HG02623 (cell line): ENCODE measurements around the gene TMCC1.
"Not testable (repeated sequence)": the region's sequence is repeated elsewhere in the genome, so short reads cannot be mapped to it uniquely, and the experiment has no call there.

ENCODE experiments used
- ATAC-seq: cut with Tn5 transposase; IDR thresholded peaks from one replicate; pipeline ENCODE4 v1.9.1; 2021; ENCODE audit warnings: moderate library complexity; ENCODE audit not compliant: unreplicated experiment

The TMCC1 gene

DNA sequence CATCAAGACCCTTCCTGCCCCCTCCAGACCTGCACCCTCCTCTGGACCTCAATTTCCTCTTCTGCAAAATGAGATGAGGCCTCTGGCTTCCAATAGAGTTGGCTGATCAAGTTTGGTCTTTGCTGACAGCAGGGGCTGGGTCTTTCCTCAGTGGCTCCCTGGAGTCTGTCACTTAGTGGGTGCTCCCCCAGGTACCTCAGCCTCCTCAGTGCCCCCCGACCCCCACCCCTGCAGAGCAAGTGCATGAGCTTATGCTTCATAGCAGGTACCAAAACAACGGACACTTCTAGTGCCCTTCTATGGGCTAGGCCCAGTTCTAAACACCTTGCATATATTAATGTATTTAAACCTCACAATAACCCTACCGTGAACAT lies 280.2 kb downstream of the TMCC1 start:
- ATAC-seq = no peak

- ATAC-seq = no peak
Observed at GRCh38 chr3:129612534-129613366, 280.8 kb downstream of the TMCC1 start.

DNA sequence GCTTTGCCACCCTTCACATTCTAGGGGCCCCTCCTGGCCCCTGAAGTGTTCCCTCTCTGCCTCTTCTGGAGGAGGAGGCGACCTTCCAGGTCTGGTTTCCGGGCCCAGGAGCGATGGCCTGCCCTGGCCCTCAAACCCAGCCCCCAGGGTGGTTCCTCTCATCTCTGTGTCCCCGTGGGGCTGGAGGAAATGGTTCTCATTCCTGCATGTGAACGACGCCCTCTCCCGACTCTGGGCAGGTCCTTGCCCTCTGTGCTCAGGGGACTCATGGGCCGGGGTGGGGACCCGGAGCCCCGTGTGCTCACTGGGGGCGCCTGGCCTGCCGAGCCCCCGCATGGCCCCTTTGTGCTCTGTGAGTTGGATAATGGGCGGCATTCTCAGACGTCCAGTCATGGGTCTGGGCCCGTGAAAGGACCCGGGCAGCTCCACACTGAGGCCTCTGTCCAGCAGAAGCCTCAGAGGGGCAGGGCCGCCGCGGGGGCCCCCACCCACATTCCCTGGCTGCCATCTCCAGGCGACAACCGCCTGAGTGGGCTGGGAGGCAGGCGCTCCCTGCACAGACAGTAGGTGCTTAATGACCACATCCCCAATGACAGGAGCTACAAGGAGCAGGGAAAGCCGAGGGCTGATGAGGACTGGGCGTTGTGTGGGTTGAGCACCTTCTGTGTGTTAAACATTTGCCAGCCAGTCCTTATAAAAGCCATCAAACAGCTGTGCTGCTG lies 281.5 kb downstream of the TMCC1 start:
- ATAC-seq = no peak

DNA sequence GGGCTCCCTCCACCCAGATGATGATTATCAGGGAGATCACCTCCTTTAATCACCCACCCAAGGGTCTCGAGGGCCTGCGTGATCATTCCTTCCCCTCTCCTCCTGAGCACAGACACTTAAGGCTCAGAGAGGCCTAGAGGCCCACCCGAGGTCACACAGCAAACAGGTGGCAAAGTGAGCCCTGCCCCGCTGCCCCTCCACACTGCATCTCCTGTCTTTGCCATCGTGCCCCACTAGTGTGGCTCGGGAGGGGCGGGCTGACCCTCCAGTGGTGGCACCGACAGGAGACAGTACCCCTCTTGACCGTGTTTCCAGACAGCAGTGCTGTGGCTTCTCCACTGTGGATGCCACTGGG lies 282.1 kb downstream of the TMCC1 start:
- no peak for ATAC-seq

- not testable (repeated sequence) for ATAC-seq
Observed at GRCh38 chr3:129610794-129611445, 282.6 kb downstream of the TMCC1 start.

- no peak for ATAC-seq
Observed at GRCh38 chr3:129610276-129610675, 283.2 kb downstream of the TMCC1 start.

- no peak for ATAC-seq
Observed at GRCh38 chr3:129609591-129610182, 283.8 kb downstream of the TMCC1 start.

DNA sequence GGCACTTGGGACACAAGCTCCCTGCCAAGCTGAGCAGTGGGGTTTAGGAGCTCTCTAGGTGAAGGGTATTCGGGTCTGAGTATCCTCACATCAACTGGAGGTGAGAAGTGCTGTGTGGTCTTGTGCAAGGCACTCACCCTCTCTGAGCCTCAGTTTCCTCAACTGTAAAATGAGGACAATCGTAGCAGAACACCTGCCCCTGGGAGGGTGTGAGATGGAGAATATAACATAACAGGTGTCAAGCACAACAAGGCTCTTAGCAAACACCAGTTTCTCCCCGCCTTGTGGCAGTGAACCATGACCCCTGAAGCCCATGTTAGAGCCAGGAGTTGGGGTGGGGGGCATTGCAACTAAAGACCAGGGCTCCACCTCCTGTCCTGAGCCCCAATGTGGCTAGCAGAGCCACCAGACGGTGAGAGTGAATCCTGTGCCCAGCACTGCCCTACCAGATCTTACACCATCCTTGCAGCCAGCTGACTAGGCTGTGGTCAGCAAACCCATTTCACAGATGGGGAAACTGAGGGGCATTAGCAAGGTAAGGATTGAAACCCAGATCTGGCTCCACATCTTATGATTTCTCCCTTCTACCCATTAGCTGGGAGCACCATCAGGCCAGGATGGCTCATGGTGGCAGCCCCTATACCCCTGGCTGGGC lies 284.4 kb downstream of the TMCC1 start:
- ATAC-seq = no peak

- no peak for ATAC-seq
Observed at GRCh38 chr3:129608087-129608935, 285.2 kb downstream of the TMCC1 start.

DNA sequence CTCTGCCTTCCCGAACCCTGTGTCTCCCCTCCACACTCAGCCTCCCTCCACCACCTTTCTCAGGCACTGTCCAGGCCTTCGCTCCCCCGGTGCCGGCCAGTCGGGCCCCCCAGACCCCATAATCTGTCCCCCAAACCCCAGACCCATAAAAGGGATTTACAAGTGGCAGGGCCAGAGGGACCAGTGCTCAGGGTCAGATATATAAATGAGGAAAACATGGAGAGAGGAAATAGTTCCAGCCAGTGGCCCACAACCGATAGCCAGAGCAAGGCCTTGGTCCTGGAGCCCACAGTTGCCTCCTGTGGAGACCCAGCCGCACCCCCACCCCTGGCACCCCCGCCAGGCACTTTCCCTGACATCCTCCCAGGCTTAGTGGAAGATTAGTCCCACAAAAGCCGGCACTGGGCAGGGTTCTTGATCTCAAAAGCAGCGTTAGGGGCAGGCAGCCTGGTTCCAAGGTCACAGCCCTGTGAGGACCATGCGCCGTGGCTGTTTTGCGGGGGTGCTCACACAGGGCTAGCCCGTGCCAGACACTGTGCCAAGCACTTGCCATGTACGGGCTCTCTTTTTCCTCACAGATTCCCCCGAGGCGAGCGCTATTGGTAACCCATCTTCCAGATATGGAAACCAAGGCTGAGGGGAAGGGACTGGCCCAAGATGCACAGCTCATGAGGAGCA lies 286.0 kb downstream of the TMCC1 start:
- no peak for ATAC-seq

- no peak for ATAC-seq
Observed at GRCh38 chr3:129606636-129607390, 286.7 kb downstream of the TMCC1 start, which contains the start of gene PLXND1. Gene PLXND1 (minus strand): TSS chr3:129606676. CDS start chr3:129606639, 37 bp downstream.

- no peak for ATAC-seq
Observed at GRCh38 chr3:129605922-129606635, 287.4 kb downstream of the TMCC1 start.

DNA sequence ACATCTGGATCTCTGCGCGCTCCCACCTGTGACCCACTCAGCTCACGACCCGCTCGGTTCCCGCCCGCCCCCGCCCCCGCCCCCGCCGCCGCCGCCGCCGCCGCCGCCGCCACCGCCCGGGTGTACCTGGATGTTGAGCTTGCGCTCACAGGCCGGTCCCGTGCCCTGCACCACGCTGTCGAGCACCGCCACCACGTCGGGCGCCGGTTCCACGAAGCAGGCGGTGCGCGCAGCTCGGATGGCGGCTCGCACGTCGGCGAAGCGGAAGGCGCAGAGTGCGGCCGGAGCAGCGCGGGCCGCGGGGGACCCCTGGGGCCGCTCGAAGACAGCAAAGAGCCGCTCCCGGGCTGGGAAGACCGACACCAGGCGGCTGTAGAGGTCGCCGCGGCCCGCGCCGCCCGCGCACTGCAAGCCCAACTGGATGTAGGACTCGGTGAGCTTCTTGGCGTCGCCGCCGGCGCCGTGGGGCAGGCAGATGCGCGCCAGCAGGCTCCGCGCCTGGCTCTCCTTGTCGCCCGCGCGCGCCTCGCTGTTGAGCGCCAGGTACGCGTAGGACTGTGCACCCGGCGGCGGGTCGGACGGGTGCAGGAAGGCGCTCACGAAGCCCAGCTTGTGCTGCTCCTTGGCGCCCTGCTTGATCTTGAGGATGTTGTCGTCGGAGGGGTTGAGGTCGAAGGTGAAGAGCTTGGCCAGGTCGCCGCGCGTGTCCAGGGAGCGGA lies 288.1 kb downstream of the TMCC1 start:
- no peak for ATAC-seq

DNA sequence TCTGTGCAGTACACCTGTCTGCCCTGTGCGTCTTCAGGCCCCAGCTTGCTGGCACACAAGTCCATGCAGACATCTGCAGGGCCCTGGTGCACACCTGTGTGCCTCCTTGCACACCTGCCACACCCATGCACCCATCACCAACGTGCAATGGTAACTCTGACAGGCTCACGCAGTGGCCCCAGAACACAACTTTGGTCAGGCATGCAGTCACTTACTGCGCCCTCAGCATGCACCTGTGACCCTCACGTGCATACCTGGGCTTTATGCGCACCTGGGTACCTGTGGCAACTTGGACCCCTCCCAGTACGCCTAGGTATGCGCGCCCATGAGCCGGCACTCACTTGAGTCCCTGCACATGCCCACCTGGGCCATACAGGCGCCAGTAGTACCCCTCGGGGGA lies 288.7 kb downstream of the TMCC1 start:
- ATAC-seq = no peak

DNA sequence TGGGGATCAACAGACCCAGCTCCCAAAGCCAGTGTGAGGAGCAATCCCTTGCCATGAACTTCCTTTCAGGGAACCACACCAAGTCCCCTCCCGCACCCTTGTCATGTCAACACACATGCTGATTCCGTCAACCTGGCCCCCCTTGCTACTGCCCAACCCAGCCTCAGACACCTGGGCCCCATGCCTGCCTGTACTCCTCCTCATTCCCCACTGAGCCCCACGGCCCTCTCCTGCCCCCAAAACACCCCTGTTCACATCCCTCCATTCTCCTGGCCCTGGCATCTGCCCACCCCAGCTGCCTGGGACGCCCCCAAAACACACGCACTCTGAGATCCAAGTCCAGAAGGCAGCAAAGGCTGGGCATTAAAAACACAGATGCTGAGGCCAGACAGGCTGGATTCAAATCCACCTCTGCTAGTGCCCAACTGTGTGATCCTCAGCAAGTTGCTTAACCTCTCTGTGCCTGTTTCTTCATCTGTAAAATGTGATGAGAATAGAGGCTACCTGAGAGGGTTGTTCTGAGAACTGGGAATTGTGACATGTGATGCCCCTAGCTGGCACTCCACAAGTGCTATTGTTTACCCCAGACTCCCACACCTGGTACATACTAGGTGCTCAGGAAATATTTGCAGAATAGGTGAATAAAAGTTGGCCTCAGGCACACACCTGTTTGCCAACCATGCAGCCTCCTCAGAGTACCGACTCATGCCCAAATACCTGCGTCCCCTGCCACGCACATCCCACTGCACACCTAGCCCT lies 289.3 kb downstream of the TMCC1 start:
- no peak for ATAC-seq

DNA sequence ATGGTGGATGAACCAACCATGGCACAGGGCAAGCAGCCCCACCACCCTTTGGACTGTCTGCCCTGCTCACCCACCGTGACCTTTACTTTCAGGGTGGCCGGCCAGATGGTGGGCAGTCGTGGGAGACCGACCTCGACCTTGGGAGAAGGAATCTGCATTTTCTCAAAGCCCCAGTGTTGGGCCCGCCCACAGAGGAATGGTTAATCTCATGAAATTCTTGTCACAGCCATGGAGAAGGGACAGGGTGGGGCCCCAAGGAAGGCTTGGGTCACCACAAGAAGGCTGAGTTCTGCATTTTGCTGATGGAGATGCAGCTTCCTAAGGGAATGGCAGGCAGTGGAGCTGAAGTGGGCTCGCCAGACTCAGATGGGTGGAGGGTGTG lies 290.0 kb downstream of the TMCC1 start:
- no peak for ATAC-seq
